Neuronal stem cell (in vitro differentiated cells): ENCODE data around the gene POLR2H.

Experiments
- DNase-seq: peaks from one replicate; pipeline ENCODE4 v3.0.0-alpha.2; 2013; ENCODE audit warnings: low spot score
- H2AFZ ChIP-seq: one replicate; pipeline ENCODE4 v1.6.1; 2013; ENCODE audit warnings: mild to moderate bottlenecking, low read length, inconsistent platforms
- H2AK5ac ChIP-seq: 2 replicates; pipeline ENCODE4 v1.6.1; 2013; ENCODE audit warnings: low read depth, mild to moderate bottlenecking, inconsistent platforms, low read length, moderate library complexity, mixed read lengths
- H2BK120ac ChIP-seq: 2 replicates; pipeline ENCODE4 v1.6.1; 2013; ENCODE audit warnings: low read depth, mild to moderate bottlenecking, inconsistent platforms, low read length, moderate library complexity, mixed read lengths
- H2BK12ac ChIP-seq: one replicate; pipeline ENCODE4 v1.6.1; 2013; ENCODE audit warnings: low read length, inconsistent platforms
- H2BK15ac ChIP-seq: 2 replicates; pipeline ENCODE4 v1.6.1; 2013; ENCODE audit warnings: mild to moderate bottlenecking, low read length, inconsistent platforms, mixed read lengths
- H2BK5ac ChIP-seq: one replicate; pipeline ENCODE4 v1.6.1; 2013; ENCODE audit warnings: inconsistent platforms, mild to moderate bottlenecking, low read length, moderate library complexity
- H3K14ac ChIP-seq: one replicate; pipeline ENCODE4 v1.6.1; 2013; ENCODE audit warnings: low read length, inconsistent platforms
- H3K18ac ChIP-seq: 2 replicates; pipeline ENCODE4 v1.6.1; 2013; ENCODE audit warnings: low read length, inconsistent platforms
- H3K23ac ChIP-seq: 2 replicates; pipeline ENCODE4 v1.6.1; 2013; ENCODE audit warnings: low read depth, mild to moderate bottlenecking, mixed read lengths, low read length, inconsistent platforms; ENCODE audit not compliant: poor library complexity
- H3K27ac ChIP-seq: replicated peaks from 3 replicates; pipeline ENCODE4 v1.5.1; 2013; ENCODE audit warnings: low read length, inconsistent platforms
- H3K27me3 ChIP-seq, 3 experiments: 2 replicates each; pipeline ENCODE4 v1.6.1; 2013; ENCODE audit warnings: low read length in 3 of 3, mild to moderate bottlenecking in 2 of 3, inconsistent platforms in 1 of 3, low read depth in 1 of 3, mixed read lengths in 1 of 3, moderate library complexity in 1 of 3; ENCODE audit not compliant: control insufficient read depth in 3 of 3, insufficient read depth in 3 of 3
- H3K36me3 ChIP-seq, 2 donors: replicated peaks in 1 of 2; 2 replicates each; pipeline ENCODE4 v1.6.1; 2013; ENCODE audit warnings: low read length in 2 of 2; ENCODE audit not compliant: control insufficient read depth in 2 of 2, insufficient read depth in 2 of 2
- H3K4ac ChIP-seq: 2 replicates; pipeline ENCODE4 v1.6.1; 2013; ENCODE audit warnings: inconsistent platforms, mild to moderate bottlenecking, low read length, moderate library complexity
- H3K4me1 ChIP-seq, 2 donors: 1 replicate in 1 of 2; 2 replicates in 1 of 2; pipeline ENCODE4 v1.6.1; 2013; ENCODE audit warnings: low read length in 2 of 2, low read depth in 1 of 2; ENCODE audit not compliant: control insufficient read depth in 2 of 2, insufficient read depth in 1 of 2
- H3K4me2 ChIP-seq: one replicate; pipeline ENCODE4 v1.6.1; 2013; ENCODE audit warnings: mild to moderate bottlenecking, low read length, inconsistent platforms; ENCODE audit not compliant: insufficient read depth, poor library complexity, severe bottlenecking
- H3K4me3 ChIP-seq, 2 donors: 2 replicates each; pipeline ENCODE4 v1.5.1; 2013; ENCODE audit warnings: low read length in 2 of 2, mild to moderate bottlenecking in 2 of 2, inconsistent platforms in 1 of 2, moderate library complexity in 1 of 2
- H3K79me1 ChIP-seq: one replicate; pipeline ENCODE4 v1.6.1; 2013; ENCODE audit warnings: low read depth, mild to moderate bottlenecking, inconsistent platforms, low read length, moderate library complexity
- H3K9ac ChIP-seq: one replicate; pipeline ENCODE4 v1.6.1; 2013; ENCODE audit warnings: mild to moderate bottlenecking, low read depth, low read length, inconsistent platforms; ENCODE audit not compliant: poor library complexity
- H3K9me3 ChIP-seq, 2 donors: replicated peaks in 1 of 2; 2 replicates each; pipeline versions ENCODE3 to v1.6.1; 2013; ENCODE audit warnings: low read length in 2 of 2, mild to moderate bottlenecking in 2 of 2, inconsistent platforms in 1 of 2, low read depth in 1 of 2, mixed read lengths in 1 of 2, moderate library complexity in 1 of 2; ENCODE audit not compliant: control insufficient read depth in 2 of 2, insufficient read depth in 1 of 2
- H4K8ac ChIP-seq: one replicate; pipeline ENCODE4 v1.6.1; 2013; ENCODE audit warnings: low read depth, mild to moderate bottlenecking, inconsistent platforms, low read length, moderate library complexity
- H4K91ac ChIP-seq: one replicate; pipeline ENCODE4 v1.6.1; 2013; ENCODE audit warnings: low read length, low read depth, mild to moderate bottlenecking, inconsistent platforms; ENCODE audit not compliant: poor library complexity
- WGBS, 2 donors: extraction: QIAGEN DNeasy Blood & Tissue Kit; methylation state at CpG; one replicate each; pipeline ENCODE4 v1.1.7; 2013; ENCODE audit warnings: missing lambda C conversion rate in 2 of 2, mixed read lengths in 1 of 2; ENCODE audit not compliant: insufficient read length in 2 of 2, insufficient replicate concordance in 1 of 2; ENCODE audit errors: extremely low coverage in 2 of 2; 5-methylcytosine and 5-hydroxymethylcytosine counted together

Gene POLR2H

DNA sequence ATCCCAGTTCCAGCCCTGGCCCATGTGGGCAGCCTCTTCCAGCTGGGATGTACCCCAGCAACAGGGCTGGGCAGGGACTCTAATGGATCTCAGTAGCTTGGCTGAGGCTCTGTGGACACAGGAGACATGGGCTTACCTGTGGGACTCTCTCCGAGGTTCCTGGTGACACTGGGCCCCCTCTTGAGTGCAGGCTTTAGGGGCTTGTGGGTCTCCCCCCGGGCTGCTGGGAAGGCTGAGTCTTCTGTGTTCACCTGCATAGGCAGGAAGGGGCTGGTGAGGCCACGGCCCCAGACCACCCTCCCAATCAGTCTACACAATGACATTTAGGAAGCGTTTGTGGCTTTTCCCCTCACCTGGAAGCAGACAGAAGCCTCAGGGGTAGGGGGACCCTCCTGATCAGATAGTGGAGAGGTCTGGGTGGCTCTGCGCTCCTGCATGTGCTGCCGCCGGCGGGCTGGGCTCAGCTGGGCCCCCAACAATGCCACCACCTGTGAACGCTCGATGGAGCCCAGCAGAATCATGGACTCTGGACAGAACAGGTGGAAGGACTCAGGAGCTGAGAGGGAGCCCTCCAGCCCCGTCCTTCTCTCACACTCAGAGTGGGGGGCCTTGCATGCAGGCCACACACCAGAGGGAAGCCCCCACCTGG is 8.5 kb upstream of the POLR2H start:
- H3K18ac ChIP-seq, result no peak overlapping the region
- WGBS, 2 donors, result no CpG with 5 or more reads among the region's 11 CpGs
- no peak overlapping the region for H2BK15ac ChIP-seq
- no peak overlapping the region for H3K4ac ChIP-seq
- H2AFZ ChIP-seq, result no peak overlapping the region
- H2BK5ac ChIP-seq, result no peak overlapping the region
- no peak overlapping the region for H3K4me2 ChIP-seq
- no peak overlapping the region for H3K23ac ChIP-seq
- no peak overlapping the region for H3K9ac ChIP-seq
- H3K27ac ChIP-seq, result no peak overlapping the region
- H3K9me3 ChIP-seq, result no peaks in the 10 kb centered on the region
- H2BK120ac ChIP-seq, result no peak overlapping the region
- H3K4me1 ChIP-seq, result peaks cover 6 to 7% of the 10 kb centered on the region in 2 donors
- H3K14ac ChIP-seq, result no peak overlapping the region
- peak overlapping the region; percentile 46 for H2BK12ac ChIP-seq
- H4K91ac ChIP-seq, result no peak overlapping the region
- DNase-seq, result no peak
- H3K4me3 ChIP-seq, result no peak overlapping the region
- H3K27me3 ChIP-seq, result no peaks in the 10 kb centered on the region
- no peak overlapping the region for H4K8ac ChIP-seq
- H3K36me3 ChIP-seq, result peaks cover 63 to 92% of the 10 kb centered on the region in 2 donors
- peaks cover 4% of the 10 kb centered on the region for H3K79me1 ChIP-seq
- H2AK5ac ChIP-seq, result no peak overlapping the region

DNA sequence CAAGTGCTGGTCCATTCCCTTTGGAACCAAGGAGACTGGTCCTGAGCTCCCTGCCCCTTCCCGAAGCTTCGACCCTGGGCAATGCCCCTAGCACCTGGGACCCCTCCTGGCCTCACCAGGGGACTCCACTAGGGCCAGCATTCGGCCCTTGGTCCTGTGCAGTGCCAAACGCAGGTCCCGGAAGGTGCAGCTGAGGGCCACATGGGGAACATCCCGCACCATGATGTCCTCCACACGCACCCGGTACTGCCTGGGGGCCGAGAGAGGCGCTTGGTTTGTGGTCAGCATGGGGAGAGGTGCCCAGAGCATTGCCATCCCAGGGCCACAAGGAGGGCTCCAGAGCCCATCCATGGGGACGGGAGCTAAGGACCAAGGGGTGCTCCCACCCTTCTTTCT is 8.0 kb upstream of the POLR2H start:
- no CpG with 5 or more reads among the region's 11 CpGs for WGBS, 2 donors
- H2BK120ac ChIP-seq, result no peak overlapping the region
- H4K8ac ChIP-seq, result no peak overlapping the region
- H2AFZ ChIP-seq, result no peak overlapping the region
- no peaks in the 10 kb centered on the region for H3K9me3 ChIP-seq
- no peak overlapping the region for H3K4me3 ChIP-seq
- peaks cover 5% of the 10 kb centered on the region for H3K79me1 ChIP-seq
- H3K9ac ChIP-seq, result no peak overlapping the region
- H2BK5ac ChIP-seq, result no peak overlapping the region
- no peak for DNase-seq
- H3K4me2 ChIP-seq, result no peak overlapping the region
- no peaks in the 10 kb centered on the region for H3K27me3 ChIP-seq
- H3K27ac ChIP-seq, result no peak overlapping the region
- H2AK5ac ChIP-seq, result peak overlapping the region; percentile 86
- H3K14ac ChIP-seq, result no peak overlapping the region
- H3K23ac ChIP-seq, result peak overlapping the region; percentile 75
- peaks cover 69 to 92% of the 10 kb centered on the region in 2 donors for H3K36me3 ChIP-seq
- peak overlapping the region; percentile 73 for H2BK15ac ChIP-seq
- no peak overlapping the region for H2BK12ac ChIP-seq
- peaks cover 6 to 8% of the 10 kb centered on the region in 2 donors for H3K4me1 ChIP-seq
- no peak overlapping the region for H3K18ac ChIP-seq
- H3K4ac ChIP-seq, result no peak overlapping the region
- H4K91ac ChIP-seq, result no peak overlapping the region

DNA sequence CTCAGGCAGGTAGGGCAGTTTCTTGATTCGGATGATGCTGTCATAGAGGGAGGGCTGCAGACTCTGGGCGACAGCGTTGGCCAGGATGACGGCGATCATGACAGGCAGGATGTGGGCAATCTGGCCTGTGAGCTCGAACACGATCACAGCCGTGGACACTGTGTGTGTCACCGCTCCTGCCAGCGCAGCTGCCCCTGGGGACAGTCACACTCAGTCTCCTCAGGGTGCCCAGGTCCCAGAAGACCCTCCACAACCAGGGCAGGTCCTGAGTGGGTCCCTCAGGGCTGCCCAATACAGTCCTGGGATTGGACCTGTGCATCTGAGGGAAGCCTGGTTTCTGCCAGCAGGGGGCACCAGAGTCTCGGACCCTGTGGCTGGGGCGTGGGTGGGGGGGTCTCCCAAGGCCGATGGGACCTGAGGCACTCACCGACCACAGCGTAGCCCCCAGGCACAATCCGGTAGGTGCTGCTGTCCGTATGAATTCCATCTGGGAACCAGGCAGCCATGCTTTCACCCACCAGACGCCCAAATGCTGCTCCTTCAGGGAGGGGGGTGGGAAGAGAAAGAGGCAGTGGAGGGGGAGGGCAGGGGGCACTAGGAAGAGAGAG is 7.3 kb upstream of the POLR2H start:
- no peak overlapping the region for H2BK120ac ChIP-seq
- peak overlapping the region; percentile 86 for H2AK5ac ChIP-seq
- no peak overlapping the region for H3K4me3 ChIP-seq
- no CpG with 5 or more reads among the region's 18 CpGs for WGBS, 2 donors
- peak overlapping the region; percentile 16 for H2BK5ac ChIP-seq
- peak overlapping the region; percentile 73 for H2BK15ac ChIP-seq
- no peak overlapping the region for H2AFZ ChIP-seq
- no peak overlapping the region for H2BK12ac ChIP-seq
- H3K4me1 ChIP-seq, result peaks cover 6 to 15% of the 10 kb centered on the region in 2 donors
- H3K27me3 ChIP-seq, result no peaks in the 10 kb centered on the region
- no peak overlapping the region for H3K14ac ChIP-seq
- H3K79me1 ChIP-seq, result peaks cover 10% of the 10 kb centered on the region
- H3K36me3 ChIP-seq, result peaks cover 72 to 92% of the 10 kb centered on the region in 2 donors
- no peak overlapping the region for H3K4ac ChIP-seq
- H3K9me3 ChIP-seq, result no peaks in the 10 kb centered on the region
- H3K4me2 ChIP-seq, result no peak overlapping the region
- H3K27ac ChIP-seq, result no peak overlapping the region
- H3K9ac ChIP-seq, result peak overlapping the region; percentile 63
- H3K23ac ChIP-seq, result peak overlapping the region; percentile 89
- H3K18ac ChIP-seq, result peak overlapping the region; percentile 85
- no peak for DNase-seq
- no peak overlapping the region for H4K8ac ChIP-seq
- H4K91ac ChIP-seq, result no peak overlapping the region

DNA sequence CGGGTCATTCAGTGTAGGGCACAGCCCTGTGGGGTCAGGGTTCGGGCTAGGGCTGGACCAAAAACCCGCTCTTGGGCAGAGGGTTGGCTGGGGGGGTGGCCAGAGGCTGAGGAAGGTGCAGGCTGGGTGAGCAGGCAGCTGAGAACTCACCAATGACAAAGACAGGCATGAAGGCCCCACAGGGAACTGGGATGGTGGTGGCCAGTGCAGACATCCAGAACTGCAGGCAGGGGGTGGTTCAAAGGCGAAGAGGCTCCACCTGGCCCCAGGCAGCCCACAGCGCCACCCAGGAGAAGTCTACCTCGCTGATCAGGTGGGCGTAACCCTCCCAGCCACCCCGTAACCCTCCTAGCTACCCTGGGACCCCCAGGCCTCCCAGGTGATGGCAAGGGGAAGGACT is 6.8 kb upstream of the POLR2H start:
- Histone ChIP-seq H2BK5ac (peak overlapping the region; percentile 16), H2AK5ac (peak overlapping the region; percentile 11), H2AFZ (no peak overlapping the region), H2BK15ac (peak overlapping the region; percentile 31), H3K4me3 (no peak overlapping the region), H4K91ac (no peak overlapping the region), H3K27me3 (no peaks in the 10 kb centered on the region), H2BK120ac (no peak overlapping the region), H3K9me3 (no peaks in the 10 kb centered on the region), H3K4ac (no peak overlapping the region), H3K14ac (no peak overlapping the region), H3K23ac (no peak overlapping the region), H3K4me2 (no peak overlapping the region), H3K4me1 (peaks cover 8 to 20% of the 10 kb centered on the region in 2 donors), H3K27ac (no peak overlapping the region), H3K36me3 (peaks cover 72 to 88% of the 10 kb centered on the region in 2 donors), H3K18ac (peak overlapping the region; percentile 81), H4K8ac (no peak overlapping the region), H2BK12ac (no peak overlapping the region), H3K9ac (peak overlapping the region; percentile 54), H3K79me1 (peaks cover 10% of the 10 kb centered on the region)
- no CpG with 5 or more reads among the region's 8 CpGs for WGBS, 2 donors
- no peak for DNase-seq
